ENCODE data around the gene DCST2.

DNA sequence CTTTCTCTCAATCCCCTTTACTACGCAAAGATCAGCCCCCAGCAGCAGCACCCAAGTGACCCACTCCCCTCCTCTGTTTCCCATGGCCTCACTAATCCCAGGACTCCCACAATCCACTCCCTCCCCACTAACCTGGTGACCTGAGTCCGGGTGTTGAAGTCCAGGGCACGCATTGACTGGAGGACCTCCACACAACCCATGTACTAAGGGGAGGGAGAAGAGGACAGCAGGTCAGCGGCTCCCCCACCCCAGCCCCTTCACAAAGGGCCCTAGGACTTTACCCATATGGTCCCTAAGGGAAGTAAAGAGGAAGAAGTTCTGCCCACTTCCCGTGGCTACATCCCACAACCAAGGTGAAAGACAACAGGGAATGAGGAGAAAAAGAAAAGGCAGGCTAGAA, 64.3 kb downstream of the DCST2 start:
- TF ChIP-seq, protein P1, sequence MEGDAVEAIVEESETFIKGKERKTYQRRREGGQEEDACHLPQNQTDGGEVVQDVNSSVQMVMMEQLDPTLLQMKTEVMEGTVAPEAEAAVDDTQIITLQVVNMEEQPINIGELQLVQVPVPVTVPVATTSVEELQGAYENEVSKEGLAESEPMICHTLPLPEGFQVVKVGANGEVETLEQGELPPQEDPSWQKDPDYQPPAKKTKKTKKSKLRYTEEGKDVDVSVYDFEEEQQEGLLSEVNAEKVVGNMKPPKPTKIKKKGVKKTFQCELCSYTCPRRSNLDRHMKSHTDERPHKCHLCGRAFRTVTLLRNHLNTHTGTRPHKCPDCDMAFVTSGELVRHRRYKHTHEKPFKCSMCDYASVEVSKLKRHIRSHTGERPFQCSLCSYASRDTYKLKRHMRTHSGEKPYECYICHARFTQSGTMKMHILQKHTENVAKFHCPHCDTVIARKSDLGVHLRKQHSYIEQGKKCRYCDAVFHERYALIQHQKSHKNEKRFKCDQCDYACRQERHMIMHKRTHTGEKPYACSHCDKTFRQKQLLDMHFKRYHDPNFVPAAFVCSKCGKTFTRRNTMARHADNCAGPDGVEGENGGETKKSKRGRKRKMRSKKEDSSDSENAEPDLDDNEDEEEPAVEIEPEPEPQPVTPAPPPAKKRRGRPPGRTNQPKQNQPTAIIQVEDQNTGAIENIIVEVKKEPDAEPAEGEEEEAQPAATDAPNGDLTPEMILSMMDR (conservative IDR thresholded peaks at IDR 0.05; ENCODE audit: low read depth, low read length): no peak
- no peak for TF ChIP-seq EZH2 (IDR thresholded peaks at IDR 0.05; ENCODE audit: borderline replicate concordance, low read depth, low read length, poor library complexity, severe bottlenecking)
